ENCODE results near the gene ABCG1.

GRCh38 chr21:42282715-42283114 lies 63.8 kb downstream of the ABCG1 start:
- TF ChIP-seq CTCF (IDR thresholded peaks at IDR 0.05; ENCODE audit: low read depth, low read length, missing input control) (no peak), RXRA (IDR thresholded peaks at IDR 0.05) (no peak), SP1 (IDR thresholded peaks at IDR 0.05) (no peak), NR2F2 (IDR thresholded peaks at IDR 0.05) (no peak), GABPA (IDR thresholded peaks at IDR 0.05 in 1 of 2, conservative IDR thresholded peaks at IDR 0.05 in 1 of 2) (no peak), TAF1 (conservative IDR thresholded peaks at IDR 0.05) (no peak), HNF4A (conservative IDR thresholded peaks at IDR 0.05) (no peak), RAD21 (IDR thresholded peaks at IDR 0.05) (no peak)

Data from liver (tissue), 3 donors.